Brain microvascular endothelial cell (primary cell): Measurements from ENCODE around the gene LMBRD2.

Experiments used
- DNase-seq: peaks from one replicate; pipeline ENCODE4 v3.0.0-alpha.2; 2020
- H3K27ac ChIP-seq: fragments of 250-450 bp; sonication (Bioruptor Pico); 2 replicates; pipeline ENCODE4 v1.5.1; 2020; ENCODE audit warnings: mild to moderate bottlenecking, moderate library complexity
- H3K27me3 ChIP-seq: fragments of 250-450 bp; sonication (Bioruptor Pico); replicated peaks from 2 replicates; pipeline ENCODE4 v1.5.1; 2020; ENCODE audit warnings: mild to moderate bottlenecking
- H3K36me3 ChIP-seq: fragments of 250-450 bp; sonication (Bioruptor Pico); replicated peaks from 2 replicates; pipeline ENCODE4 v1.5.1; 2020; ENCODE audit warnings: mild to moderate bottlenecking
- H3K4me3 ChIP-seq: 2 replicates; pipeline ENCODE4 v1.5.1; 2011; ENCODE audit warnings: low read depth, mild to moderate bottlenecking, control low read depth, low read length, moderate library complexity
- in situ Hi-C: cut with HindIII; loops from 2 replicates; pipeline ENCODE4 v1.10.0; 2017; ENCODE audit warnings: low sequenced_read_pairs, low pct_ligation_motif_present
- TF ChIP-seq, protein P1 (sequence below): IDR thresholded peaks from 2 replicates; pipeline ENCODE4 v1.5.1; 2011; ENCODE audit warnings: low read depth, mild to moderate bottlenecking, moderate library complexity, low read length, control low read depth, inconsistent platforms; ENCODE audit errors: missing control alignments

LMBRD2 gene

DNA sequence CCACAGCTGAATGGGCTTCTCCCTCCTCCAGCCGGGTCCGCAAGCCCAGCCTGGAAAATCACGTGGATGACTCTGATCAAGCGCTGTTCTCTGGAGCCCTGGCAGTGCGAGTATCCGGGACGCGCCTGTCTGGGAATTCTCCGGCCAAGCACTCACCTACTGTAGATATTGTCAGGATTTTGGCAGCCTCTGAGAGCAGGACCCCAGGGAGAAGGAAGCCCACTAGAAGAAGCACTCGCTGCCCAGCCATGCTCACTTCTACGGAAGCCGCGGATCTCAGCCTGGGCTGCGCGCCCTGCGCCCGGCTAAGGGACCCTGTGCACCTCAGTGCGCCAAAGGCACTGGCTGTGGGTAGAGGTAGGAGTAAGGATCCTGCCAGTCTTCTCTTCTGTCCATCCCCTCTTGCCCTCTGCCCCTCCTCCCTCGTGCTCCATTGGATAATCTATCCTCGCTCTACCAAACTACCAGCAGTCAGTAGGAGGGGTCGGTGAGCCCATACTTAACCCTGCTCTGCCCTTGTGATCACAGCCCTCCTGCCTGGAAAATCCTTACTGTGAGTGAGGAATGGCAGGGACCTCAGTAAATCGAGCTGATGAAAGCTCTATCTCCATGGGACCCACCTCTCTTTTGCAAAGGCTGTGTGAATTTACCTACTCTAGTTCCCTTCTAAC lies 85.0 kb downstream of the LMBRD2 start, which contains the start of gene UGT3A2:
Gene UGT3A2, minus strand, starts transcription at position 343 of the 671 bp plus-strand sequence. Its CDS starts 93 bp downstream, at position 250.
- TF ChIP-seq, protein P1, sequence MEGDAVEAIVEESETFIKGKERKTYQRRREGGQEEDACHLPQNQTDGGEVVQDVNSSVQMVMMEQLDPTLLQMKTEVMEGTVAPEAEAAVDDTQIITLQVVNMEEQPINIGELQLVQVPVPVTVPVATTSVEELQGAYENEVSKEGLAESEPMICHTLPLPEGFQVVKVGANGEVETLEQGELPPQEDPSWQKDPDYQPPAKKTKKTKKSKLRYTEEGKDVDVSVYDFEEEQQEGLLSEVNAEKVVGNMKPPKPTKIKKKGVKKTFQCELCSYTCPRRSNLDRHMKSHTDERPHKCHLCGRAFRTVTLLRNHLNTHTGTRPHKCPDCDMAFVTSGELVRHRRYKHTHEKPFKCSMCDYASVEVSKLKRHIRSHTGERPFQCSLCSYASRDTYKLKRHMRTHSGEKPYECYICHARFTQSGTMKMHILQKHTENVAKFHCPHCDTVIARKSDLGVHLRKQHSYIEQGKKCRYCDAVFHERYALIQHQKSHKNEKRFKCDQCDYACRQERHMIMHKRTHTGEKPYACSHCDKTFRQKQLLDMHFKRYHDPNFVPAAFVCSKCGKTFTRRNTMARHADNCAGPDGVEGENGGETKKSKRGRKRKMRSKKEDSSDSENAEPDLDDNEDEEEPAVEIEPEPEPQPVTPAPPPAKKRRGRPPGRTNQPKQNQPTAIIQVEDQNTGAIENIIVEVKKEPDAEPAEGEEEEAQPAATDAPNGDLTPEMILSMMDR, result no peak
- Histone ChIP-seq H3K27ac (no peak within 1 kb of the TSS), H3K27me3 (peaks cover 12% of the 10 kb centered on the region), H3K4me3 (no peak within 1 kb of the TSS), H3K36me3 (no peaks in the 10 kb centered on the region)
- in situ Hi-C loops, result no loop called here
- no peak for DNase-seq

GRCh38 chr5:36066001-36066539 lies 85.6 kb downstream of the LMBRD2 start:
- no peaks in the 10 kb centered on the region for H3K36me3 ChIP-seq
- in situ Hi-C loops, result no loop called here
- no peak for DNase-seq
- TF ChIP-seq, protein P1, result no peak
- H3K4me3 ChIP-seq, result no peak overlapping the region
- H3K27ac ChIP-seq, result no peak overlapping the region
- peaks cover 12% of the 10 kb centered on the region for H3K27me3 ChIP-seq

DNA sequence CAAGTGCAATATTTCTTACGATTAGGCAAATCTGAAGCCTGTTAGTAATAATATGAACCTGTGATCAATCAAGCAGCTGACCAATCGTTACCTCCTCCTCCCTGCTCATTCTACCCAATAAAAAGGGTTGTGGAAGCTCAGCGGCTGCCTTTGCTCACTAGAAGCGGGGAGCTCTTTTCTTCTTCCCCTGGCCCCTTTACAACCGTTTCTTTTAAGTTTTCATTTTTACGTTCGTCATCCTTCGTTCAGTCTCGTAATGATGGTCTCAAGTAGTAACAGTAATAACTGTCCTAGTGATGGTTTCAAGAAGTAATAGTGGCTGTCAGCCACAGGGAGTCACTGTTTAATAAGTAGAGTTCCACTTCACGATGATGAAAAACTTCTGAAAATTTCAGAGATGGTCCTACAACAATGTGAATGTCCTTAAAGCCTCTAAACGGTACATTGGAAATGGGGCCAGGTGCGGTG lies 91.2 kb downstream of the LMBRD2 start:
- TF ChIP-seq, protein P1, result no peak
- no peak overlapping the region for H3K27ac ChIP-seq
- no peak for DNase-seq
- no peak overlapping the region for H3K4me3 ChIP-seq
- H3K36me3 ChIP-seq, result no peaks in the 10 kb centered on the region
- H3K27me3 ChIP-seq, result peaks cover 4% of the 10 kb centered on the region
- in situ Hi-C loops, result no loop called here

- Histone ChIP-seq H3K36me3 (no peaks in the 10 kb centered on the region), H3K27ac (no peak overlapping the region), H3K27me3 (no peaks in the 10 kb centered on the region), H3K4me3 (no peak overlapping the region)
- in situ Hi-C loops, result no loop called here
- DNase-seq, result no peak
- TF ChIP-seq, protein P1, result no peak
Measured at GRCh38 chr5:36059571-36060419, 91.9 kb downstream of the LMBRD2 start.

- H3K4me3 ChIP-seq, result no peak overlapping the region
- H3K27me3 ChIP-seq, result no peaks in the 10 kb centered on the region
Measured at GRCh38 chr5:36058776-36059175, 92.9 kb downstream of the LMBRD2 start.

More at GRCh38 chr5:36058776-36059175, 92.9 kb downstream of the LMBRD2 start:
- DNase-seq, result no peak
- in situ Hi-C loops, result no loop called here
- Histone ChIP-seq H3K36me3 (no peaks in the 10 kb centered on the region), H3K27ac (no peak overlapping the region)
- TF ChIP-seq, protein P1, result no peak
